Measurements from ENCODE around the gene HHAT. TPM values are rescaled to one million over a fixed set of nuclear protein-coding genes. Genes with fewer than 3 reads are reported as not detected.

HHAT gene
- polyA plus RNA-seq, 3 donors, result 1.1 to 1.6 (median 1.5) TPM

DNA sequence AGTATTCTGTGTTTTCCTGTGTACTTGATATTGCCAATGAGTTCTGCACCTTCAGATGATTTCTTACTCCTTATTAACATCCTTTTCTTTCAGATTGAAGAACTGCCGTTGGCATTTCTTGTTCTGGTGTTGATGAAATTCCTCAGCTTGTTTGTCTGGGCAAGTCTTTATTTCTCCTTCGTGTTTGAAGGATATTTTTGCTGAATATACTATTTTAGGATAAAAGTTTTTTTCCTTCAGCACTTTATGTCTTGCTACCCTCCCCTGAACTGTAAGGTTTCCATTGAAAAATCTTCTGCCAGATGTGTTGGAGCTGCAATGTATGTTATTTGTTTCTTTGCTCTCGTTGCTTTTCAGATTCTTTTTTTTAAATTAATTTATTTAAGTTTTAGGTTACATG is 265.9 kb downstream of the HHAT start:
- H3K4me1 Mint-ChIP-seq, result peaks cover 16% of the 10 kb centered on the region
- no peak for DNase-seq
- Histone ChIP-seq H3K27me3 (ENCODE audit: control insufficient read depth in 2 of 2, insufficient read depth in 2 of 2, low read length in 2 of 2) (no peaks in the 10 kb centered on the region), H3K79me2 (ENCODE audit: insufficient read depth, low read length) (no peaks in the 10 kb centered on the region), H3K36me3 (replicated peaks in 1 of 2; ENCODE audit: control insufficient read depth in 1 of 2, insufficient read depth in 2 of 2, low read length in 2 of 2) (no peaks in the 10 kb centered on the region), H3K9me3 (replicated peaks in 1 of 2; ENCODE audit: control insufficient read depth in 1 of 2, insufficient read depth in 1 of 2, low read length in 2 of 2) (no peaks in the 10 kb centered on the region), H3K4me1 (ENCODE audit: control insufficient read depth in 1 of 2, insufficient read depth in 2 of 2, low read length in 2 of 2) (peaks cover 20 to 21% of the 10 kb centered on the region in 2 donors), H3K4me3 (replicated peaks in 1 of 3; ENCODE audit: low read depth in 2 of 3, low read length in 3 of 3) (no peak overlapping the region), H3K9ac (ENCODE audit: insufficient read depth, low read length, poor library complexity, severe bottlenecking) (no peak overlapping the region), H2AFZ (ENCODE audit: insufficient read depth, low read depth, low read length, poor library complexity, severe bottlenecking) (no peak overlapping the region), H3K27ac (ENCODE audit: low read depth in 1 of 2, low read length in 2 of 2) (no peak overlapping the region), H4K20me1 (ENCODE audit: insufficient read depth, low read length) (no peaks in the 10 kb centered on the region), H3K4me2 (replicated peaks; ENCODE audit: extremely low read depth, low read length, poor library complexity, severe bottlenecking) (no peak overlapping the region)
- WGBS (ENCODE audit: insufficient coverage), result no CpG with 5 or more reads among the region's 3 CpGs
- no peak for TF ChIP-seq CTCF (IDR thresholded peaks at IDR 0.05)
- H3K27ac Mint-ChIP-seq, result no peak overlapping the region
- H3K27me3 Mint-ChIP-seq (ENCODE audit: low read depth in 3 of 3), result peaks cover 0 to under 1% (median 0%) of the 10 kb centered on the region in 3 donors
- H3K36me3 Mint-ChIP-seq, result no peaks in the 10 kb centered on the region
- H3K4me3 Mint-ChIP-seq, result no peak overlapping the region
- intact Hi-C loops (cut with micrococcal nuclease), result no loop called here
- H3K9me3 Mint-ChIP-seq, result peaks cover 0 to 6% (median 1%) of the 10 kb centered on the region in 7 donors

DNA sequence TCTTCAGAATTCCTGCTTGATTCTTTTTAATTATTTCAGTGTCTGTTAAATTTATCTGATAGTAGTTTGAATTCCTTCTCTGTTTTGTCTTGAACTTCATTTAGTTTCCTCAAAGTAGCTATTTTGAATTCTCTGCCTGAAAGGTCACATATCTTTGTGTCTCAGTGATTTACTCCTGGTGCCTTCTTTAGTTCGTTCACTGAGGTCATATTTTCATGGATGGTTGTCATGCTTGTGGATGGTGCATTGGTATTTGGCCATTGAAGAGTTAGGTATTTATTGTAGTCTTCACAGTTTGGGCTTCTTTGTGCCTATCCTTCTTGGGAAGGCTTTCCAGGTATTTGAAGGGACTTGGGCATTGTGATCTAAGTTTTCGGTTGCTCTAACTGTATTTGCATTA is 267.9 kb downstream of the HHAT start:
- intact Hi-C loops (cut with micrococcal nuclease), result no loop called here
- peaks cover 0 to 4% (median 0%) of the 10 kb centered on the region in 7 donors for H3K9me3 Mint-ChIP-seq
- Histone ChIP-seq H3K27me3 (ENCODE audit: control insufficient read depth in 2 of 2, insufficient read depth in 2 of 2, low read length in 2 of 2) (no peaks in the 10 kb centered on the region), H3K79me2 (ENCODE audit: insufficient read depth, low read length) (no peaks in the 10 kb centered on the region), H3K9ac (ENCODE audit: insufficient read depth, low read length, poor library complexity, severe bottlenecking) (no peak overlapping the region), H3K4me1 (ENCODE audit: control insufficient read depth in 1 of 2, insufficient read depth in 2 of 2, low read length in 2 of 2) (peaks cover 20 to 21% of the 10 kb centered on the region in 2 donors), H3K9me3 (replicated peaks in 1 of 2; ENCODE audit: control insufficient read depth in 1 of 2, insufficient read depth in 1 of 2, low read length in 2 of 2) (no peaks in the 10 kb centered on the region), H3K4me2 (replicated peaks; ENCODE audit: extremely low read depth, low read length, poor library complexity, severe bottlenecking) (no peak overlapping the region), H4K20me1 (ENCODE audit: insufficient read depth, low read length) (no peaks in the 10 kb centered on the region), H3K27ac (ENCODE audit: low read depth in 1 of 2, low read length in 2 of 2) (no peak overlapping the region), H2AFZ (ENCODE audit: insufficient read depth, low read depth, low read length, poor library complexity, severe bottlenecking) (no peak overlapping the region), H3K36me3 (replicated peaks in 1 of 2; ENCODE audit: control insufficient read depth in 1 of 2, insufficient read depth in 2 of 2, low read length in 2 of 2) (no peaks in the 10 kb centered on the region), H3K4me3 (replicated peaks in 1 of 3; ENCODE audit: low read depth in 2 of 3, low read length in 3 of 3) (no peak overlapping the region)
- H3K27me3 Mint-ChIP-seq (ENCODE audit: low read depth in 3 of 3), result peaks cover 0 to 1% (median 0%) of the 10 kb centered on the region in 3 donors
- H3K27ac Mint-ChIP-seq, result no peak overlapping the region
- 100% methylated on average over 2 of the region's 2 CpGs for WGBS (ENCODE audit: insufficient coverage)
- peaks cover 16% of the 10 kb centered on the region for H3K4me1 Mint-ChIP-seq
- DNase-seq, result no peak
- no peak for TF ChIP-seq CTCF (IDR thresholded peaks at IDR 0.05)
- no peak overlapping the region for H3K4me3 Mint-ChIP-seq
- H3K36me3 Mint-ChIP-seq, result no peaks in the 10 kb centered on the region
